H9 (cell line): Measurements from ENCODE around the gene CASK. TPM values are rescaled to one million over a fixed set of nuclear protein-coding genes. Genes with fewer than 3 reads are reported as not detected.

ENCODE experiments used
- DNase-seq: peaks from one replicate; pipeline ENCODE4 v3.0.0-alpha.2; 2017
- H2AFZ ChIP-seq: one replicate; pipeline ENCODE4 v1.6.1; 2013; ENCODE audit warnings: mild to moderate bottlenecking, low read length, control low read depth, moderate library complexity
- H2AK5ac ChIP-seq: 2 replicates; pipeline ENCODE4 v1.6.1; 2013; ENCODE audit warnings: low read length, control low read depth, mixed read lengths; ENCODE audit not compliant: insufficient read length
- H2BK120ac ChIP-seq: one replicate; pipeline ENCODE4 v1.6.1; 2013; ENCODE audit warnings: low read depth, mild to moderate bottlenecking, low read length, control low read depth, inconsistent platforms; ENCODE audit not compliant: poor library complexity, severe bottlenecking
- H2BK12ac ChIP-seq: 2 replicates; pipeline ENCODE4 v1.6.1; 2013; ENCODE audit warnings: low read length, control low read depth, mixed read lengths, low read depth; ENCODE audit not compliant: insufficient read length
- H2BK15ac ChIP-seq: 2 replicates; pipeline ENCODE4 v1.6.1; 2013; ENCODE audit warnings: low read depth, low read length, control low read depth
- H2BK20ac ChIP-seq: one replicate; pipeline ENCODE4 v1.6.1; 2013; ENCODE audit warnings: low read depth, mild to moderate bottlenecking, low read length, control low read depth, inconsistent platforms; ENCODE audit not compliant: poor library complexity, severe bottlenecking
- H2BK5ac ChIP-seq: 2 replicates; pipeline ENCODE4 v1.6.1; 2013; ENCODE audit warnings: low read length, control low read depth, mixed read lengths; ENCODE audit not compliant: insufficient read length
- H3K14ac ChIP-seq: 2 replicates; pipeline ENCODE4 v1.6.1; 2013; ENCODE audit warnings: low read length, control low read depth; ENCODE audit not compliant: insufficient read depth
- H3K18ac ChIP-seq: 2 replicates; pipeline ENCODE4 v1.6.1; 2013; ENCODE audit warnings: low read depth, mild to moderate bottlenecking, mixed read lengths, low read length, control low read depth; ENCODE audit not compliant: insufficient read length
- H3K23ac ChIP-seq: 2 replicates; pipeline ENCODE4 v1.6.1; 2013; ENCODE audit warnings: low read length, control low read depth, mixed read lengths, low read depth; ENCODE audit not compliant: insufficient read length
- H3K23me2 ChIP-seq: 2 replicates; pipeline ENCODE4 v1.6.1; 2013; ENCODE audit warnings: low read depth, mild to moderate bottlenecking, mixed read lengths, low read length, control low read depth; ENCODE audit not compliant: insufficient read length, poor library complexity, severe bottlenecking
- H3K27ac ChIP-seq: 2 replicates; pipeline ENCODE4 v1.5.1; 2013; ENCODE audit warnings: low read length, control low read depth, mixed read lengths, low read depth; ENCODE audit not compliant: insufficient read length
- H3K27me3 ChIP-seq: 2 replicates; pipeline ENCODE4 v1.6.1; 2013; ENCODE audit warnings: low read length, control low read depth, inconsistent platforms; ENCODE audit not compliant: insufficient read depth
- H3K4ac ChIP-seq: 2 replicates; pipeline ENCODE4 v1.6.1; 2013; ENCODE audit warnings: low read depth, mild to moderate bottlenecking, control low read depth, inconsistent platforms, low read length, moderate library complexity
- H3K4me1 ChIP-seq: 2 replicates; pipeline ENCODE4 v1.6.1; 2013; ENCODE audit warnings: low read length, control low read depth, inconsistent platforms; ENCODE audit not compliant: insufficient read depth
- H3K4me2 ChIP-seq: 2 replicates; pipeline ENCODE4 v1.6.1; 2013; ENCODE audit warnings: low read length, control low read depth, mixed read lengths; ENCODE audit not compliant: insufficient read length, insufficient read depth
- H3K56ac ChIP-seq: 2 replicates; pipeline ENCODE4 v1.6.1; 2013; ENCODE audit warnings: low read depth, mild to moderate bottlenecking, mixed read lengths, low read length, control low read depth; ENCODE audit not compliant: insufficient read length
- H3K79me1 ChIP-seq: 2 replicates; pipeline ENCODE4 v1.6.1; 2013; ENCODE audit warnings: low read depth, mild to moderate bottlenecking, moderate library complexity, low read length, control low read depth, inconsistent platforms; ENCODE audit not compliant: insufficient read depth, poor library complexity, severe bottlenecking
- H3K79me2 ChIP-seq: 2 replicates; pipeline ENCODE4 v1.6.1; 2013; ENCODE audit warnings: low read length, control low read depth, inconsistent platforms; ENCODE audit not compliant: insufficient read depth
- H3K9ac ChIP-seq: 2 replicates; pipeline ENCODE4 v1.6.1; 2013; ENCODE audit warnings: low read length, control low read depth, mixed read lengths; ENCODE audit not compliant: insufficient read length; ENCODE audit errors: extremely low read depth
- H3K9me3 ChIP-seq: one replicate; pipeline ENCODE4 v1.6.1; 2013; ENCODE audit warnings: low read depth, low read length, inconsistent platforms; ENCODE audit not compliant: control insufficient read depth
- H3T11ph ChIP-seq: one replicate; pipeline ENCODE4 v1.6.1; 2013; ENCODE audit warnings: mild to moderate bottlenecking, low read length, control low read depth, inconsistent platforms
- H4K20me1 ChIP-seq: one replicate; pipeline ENCODE4 v1.6.1; 2013; ENCODE audit not compliant: control insufficient read depth, insufficient read length, insufficient read depth
- H4K5ac ChIP-seq: 2 replicates; pipeline ENCODE4 v1.6.1; 2013; ENCODE audit warnings: low read depth, mild to moderate bottlenecking, mixed read lengths, low read length, control low read depth; ENCODE audit not compliant: insufficient read length
- H4K8ac ChIP-seq: replicated peaks from 2 replicates; pipeline ENCODE4 v1.6.1; 2013; ENCODE audit warnings: low read length, control low read depth, mixed read lengths, low read depth; ENCODE audit not compliant: insufficient read length
- H4K91ac ChIP-seq: 2 replicates; pipeline ENCODE4 v1.6.1; 2013; ENCODE audit warnings: low read depth, mild to moderate bottlenecking, moderate library complexity, mixed read lengths, low read length, control low read depth; ENCODE audit not compliant: insufficient read length
- H3K27ac Mint-ChIP-seq, 3 experiments: 2 replicates in 2 of 3; 3 replicates in 1 of 3; pipeline ENCODE4 v1.8.0; 2020 to 2021; ENCODE audit warnings: mixed read lengths in 3 of 3, mild to moderate bottlenecking in 1 of 3, moderate library complexity in 1 of 3
- H3K27me3 Mint-ChIP-seq: 2 replicates; pipeline ENCODE4 v1.8.0; 2021; ENCODE audit warnings: low read depth, mild to moderate bottlenecking, moderate library complexity, mixed read lengths
- H3K36me3 Mint-ChIP-seq, 3 experiments: 2 replicates in 2 of 3; 3 replicates in 1 of 3; pipeline ENCODE4 v1.8.0; 2020 to 2021; ENCODE audit warnings: low read depth in 3 of 3, mixed read lengths in 3 of 3; ENCODE audit not compliant: insufficient read depth in 1 of 3
- H3K4me1 Mint-ChIP-seq, 2 experiments: 2 replicates each; pipeline ENCODE4 v1.8.0; 2020; ENCODE audit warnings: mixed read lengths in 2 of 2
- H3K4me3 Mint-ChIP-seq, 2 experiments: 2 replicates in 1 of 2; 3 replicates in 1 of 2; pipeline ENCODE4 v1.8.0; 2020 to 2021; ENCODE audit warnings: mild to moderate bottlenecking in 2 of 2, mixed read lengths in 2 of 2, moderate library complexity in 1 of 2
- H3K9me3 Mint-ChIP-seq, 2 experiments: 2 replicates in 1 of 2; 3 replicates in 1 of 2; pipeline ENCODE4 v1.8.0; 2020; ENCODE audit warnings: mild to moderate bottlenecking in 2 of 2, mixed read lengths in 2 of 2, moderate library complexity in 1 of 2
- total RNA-seq: library from RNA; stranded (reverse); gene quantifications from 2 replicates; pipeline ENCODE4 v1.2.1, GENCODE V29; 2021
- TF ChIP-seq, protein P1 (sequence below): fragments of 200-600 bp; sonication (generic); conservative IDR thresholded peaks from 3 replicates; pipeline ENCODE4 v1.8.0; 2021; ENCODE audit warnings: antibody characterized with exemption, mild to moderate bottlenecking

The CASK gene
- total RNA-seq, 1 experiment from 2014 or later, result 44.1 TPM

DNA sequence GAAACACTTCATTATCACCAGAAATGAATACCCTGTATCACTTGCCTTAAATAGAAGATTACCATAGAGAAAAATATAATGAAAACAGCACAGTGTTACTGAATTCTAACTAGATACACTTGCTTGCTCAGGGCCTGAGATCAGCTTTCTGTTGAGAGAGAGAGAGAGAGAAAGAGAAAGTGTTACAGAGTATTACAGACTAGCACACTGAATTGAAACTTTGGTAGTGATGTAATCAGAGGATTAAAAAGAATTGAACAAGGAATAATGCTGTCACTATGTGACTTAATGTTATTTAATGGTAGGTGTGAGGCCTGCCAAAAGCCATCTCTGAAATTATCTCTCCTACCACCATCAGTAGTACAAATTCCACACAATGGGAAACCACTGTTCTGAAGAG is 35.5 kb upstream of the CASK start:
- Mint-ChIP-seq H3K36me3 (no peaks in the 10 kb centered on the region; a peak in 1 of 7 replicates), H3K4me1 (peaks cover 5 to 8% of the 10 kb centered on the region in 2 experiments), H3K27ac (no peak overlapping the region)

More for the DNA sequence above, 35.5 kb upstream of the CASK start:
- TF ChIP-seq, protein P1, sequence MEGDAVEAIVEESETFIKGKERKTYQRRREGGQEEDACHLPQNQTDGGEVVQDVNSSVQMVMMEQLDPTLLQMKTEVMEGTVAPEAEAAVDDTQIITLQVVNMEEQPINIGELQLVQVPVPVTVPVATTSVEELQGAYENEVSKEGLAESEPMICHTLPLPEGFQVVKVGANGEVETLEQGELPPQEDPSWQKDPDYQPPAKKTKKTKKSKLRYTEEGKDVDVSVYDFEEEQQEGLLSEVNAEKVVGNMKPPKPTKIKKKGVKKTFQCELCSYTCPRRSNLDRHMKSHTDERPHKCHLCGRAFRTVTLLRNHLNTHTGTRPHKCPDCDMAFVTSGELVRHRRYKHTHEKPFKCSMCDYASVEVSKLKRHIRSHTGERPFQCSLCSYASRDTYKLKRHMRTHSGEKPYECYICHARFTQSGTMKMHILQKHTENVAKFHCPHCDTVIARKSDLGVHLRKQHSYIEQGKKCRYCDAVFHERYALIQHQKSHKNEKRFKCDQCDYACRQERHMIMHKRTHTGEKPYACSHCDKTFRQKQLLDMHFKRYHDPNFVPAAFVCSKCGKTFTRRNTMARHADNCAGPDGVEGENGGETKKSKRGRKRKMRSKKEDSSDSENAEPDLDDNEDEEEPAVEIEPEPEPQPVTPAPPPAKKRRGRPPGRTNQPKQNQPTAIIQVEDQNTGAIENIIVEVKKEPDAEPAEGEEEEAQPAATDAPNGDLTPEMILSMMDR, result no peak
- no peak overlapping the region for H2AFZ ChIP-seq
- H2BK12ac ChIP-seq, result no peak overlapping the region
- no peak overlapping the region for H3K56ac ChIP-seq
- no peaks in the 10 kb centered on the region for H3K79me2 ChIP-seq
- H3K9me3 ChIP-seq, result no peaks in the 10 kb centered on the region
- H3K14ac ChIP-seq, result no peak overlapping the region
- Mint-ChIP-seq H3K9me3 (peaks cover 30 to 33% of the 10 kb centered on the region in 2 experiments), H3K4me3 (no peak overlapping the region), H3K27me3 (no peaks in the 10 kb centered on the region; the same call in 1 of the 2 replicates)
- H3K4ac ChIP-seq, result no peak overlapping the region
- H3K27me3 ChIP-seq, result no peaks in the 10 kb centered on the region
- H2BK15ac ChIP-seq, result no peak overlapping the region
- no peak overlapping the region for H3T11ph ChIP-seq
- no peak overlapping the region for H3K9ac ChIP-seq
- H3K4me2 ChIP-seq, result no peak overlapping the region
- no peaks in the 10 kb centered on the region for H3K23me2 ChIP-seq
- no peak overlapping the region for H3K18ac ChIP-seq
- H2BK5ac ChIP-seq, result no peak overlapping the region
- no peak for DNase-seq
- H2BK20ac ChIP-seq, result no peak overlapping the region
- no peak overlapping the region for H3K27ac ChIP-seq
- H3K79me1 ChIP-seq, result no peaks in the 10 kb centered on the region
- no peak overlapping the region for H4K91ac ChIP-seq
- H4K5ac ChIP-seq, result no peak overlapping the region
- no peak overlapping the region for H2AK5ac ChIP-seq
- H4K8ac ChIP-seq, result no peak overlapping the region
- no peaks in the 10 kb centered on the region for H4K20me1 ChIP-seq
- no peak overlapping the region for H3K23ac ChIP-seq
- no peak overlapping the region for H2BK120ac ChIP-seq
- H3K4me1 ChIP-seq, result no peaks in the 10 kb centered on the region
